Duodenal mucosa (tissue), 2 donors: ENCODE results near the gene PTPRM.
A peak's percentile ranks its signal among the peaks of the same experiment; 100 is the strongest.

Source experiments
- H3K27ac ChIP-seq: one replicate; pipeline ENCODE4 v1.7.0; 2013; ENCODE audit warnings: low read depth, low read length
- H3K27me3 ChIP-seq, 2 donors: one replicate each; pipeline ENCODE4 v1.7.0; 2013; ENCODE audit warnings: low read length in 2 of 2, control low read depth in 1 of 2; ENCODE audit not compliant: insufficient read depth in 2 of 2, control insufficient read depth in 1 of 2
- H3K36me3 ChIP-seq, 2 donors: one replicate each; pipeline ENCODE4 v1.7.0; 2013; ENCODE audit warnings: low read length in 2 of 2, control low read depth in 1 of 2; ENCODE audit not compliant: insufficient read depth in 2 of 2, control insufficient read depth in 1 of 2
- H3K4me1 ChIP-seq, 2 donors: one replicate each; pipeline ENCODE4 v1.7.0; 2013; ENCODE audit warnings: low read length in 2 of 2, control low read depth in 1 of 2; ENCODE audit not compliant: insufficient read depth in 2 of 2, control insufficient read depth in 1 of 2
- H3K4me3 ChIP-seq, 2 donors: one replicate each; pipeline ENCODE4 v1.7.0; 2013; ENCODE audit warnings: low read length in 2 of 2, low read depth in 1 of 2
- H3K9ac ChIP-seq, 2 donors: one replicate each; pipeline ENCODE4 v1.7.0; 2013; ENCODE audit warnings: low read length in 2 of 2, low read depth in 1 of 2
- H3K9me3 ChIP-seq, 2 donors: one replicate each; pipeline ENCODE4 v1.7.0; 2013; ENCODE audit warnings: low read length in 2 of 2, control low read depth in 1 of 2; ENCODE audit not compliant: control insufficient read depth in 1 of 2

PTPRM gene

GRCh38 chr18:8365528-8365927 is 798.4 kb downstream of the PTPRM start:
- H3K4me3 ChIP-seq: no peak overlapping the region
- H3K27ac ChIP-seq: no peak overlapping the region
- H3K9me3 ChIP-seq: no peaks in the 10 kb centered on the region
- peaks cover 0 to 3% of the 10 kb centered on the region in 2 donors for H3K4me1 ChIP-seq
- H3K36me3 ChIP-seq: no peaks in the 10 kb centered on the region
- H3K9ac ChIP-seq: no peak overlapping the region
- H3K27me3 ChIP-seq: peaks cover 4 to 6% of the 10 kb centered on the region in 2 donors

DNA sequence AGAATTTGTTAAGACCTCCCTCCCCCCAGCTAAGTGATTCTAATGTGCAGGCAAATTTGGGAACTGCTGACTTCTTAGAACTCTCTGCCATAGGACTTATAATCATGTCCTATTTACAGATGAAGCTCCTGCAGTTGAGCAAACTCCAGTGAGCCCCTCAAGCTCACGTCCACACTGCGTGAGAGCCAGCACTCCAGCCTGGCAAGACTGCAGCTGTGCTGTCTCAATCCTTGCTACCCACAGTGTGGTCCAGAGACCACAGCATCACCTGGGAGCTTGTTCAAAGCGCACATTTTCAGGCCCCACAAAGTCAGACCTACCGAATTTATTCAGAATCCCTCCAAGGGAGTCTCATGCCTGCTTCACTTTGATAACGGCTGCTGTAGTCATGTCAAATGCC is 799.0 kb downstream of the PTPRM start:
- Histone ChIP-seq H3K4me1 (peaks cover 0 to 3% of the 10 kb centered on the region in 2 donors), H3K9ac (no peak overlapping the region), H3K27ac (no peak overlapping the region), H3K9me3 (no peaks in the 10 kb centered on the region), H3K27me3 (peaks cover 4 to 6% of the 10 kb centered on the region in 2 donors), H3K36me3 (no peaks in the 10 kb centered on the region), H3K4me3 (no peak overlapping the region)

DNA sequence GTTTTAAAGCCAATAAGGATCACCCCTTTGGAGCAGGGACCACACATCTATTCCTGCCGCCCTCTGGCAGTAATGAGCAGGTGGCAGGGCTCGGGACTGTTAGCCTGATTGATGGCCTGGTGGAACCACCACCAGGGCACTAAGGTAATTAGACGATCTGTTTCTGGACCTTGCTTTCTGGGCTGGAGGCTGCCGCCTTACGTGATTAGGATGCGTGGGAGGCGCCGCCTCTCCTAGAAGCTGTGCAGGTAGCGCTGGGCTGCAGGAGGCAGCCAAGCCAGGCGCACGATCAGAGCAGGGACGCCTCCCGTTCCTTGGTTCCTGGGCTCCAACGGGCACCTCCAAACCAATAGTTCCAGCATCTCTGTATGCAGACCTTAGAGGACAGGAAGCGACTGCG is 799.5 kb downstream of the PTPRM start:
- Histone ChIP-seq H3K27me3 (peaks cover 4 to 6% of the 10 kb centered on the region in 2 donors), H3K27ac (no peak overlapping the region), H3K9me3 (no peaks in the 10 kb centered on the region), H3K4me3 (no peak overlapping the region), H3K9ac (no peak overlapping the region), H3K4me1 (peaks cover 0 to 3% of the 10 kb centered on the region in 2 donors), H3K36me3 (no peaks in the 10 kb centered on the region)

GRCh38 chr18:8367217-8367988 is 800.3 kb downstream of the PTPRM start:
- H3K9me3 ChIP-seq: no peaks in the 10 kb centered on the region
- no peak overlapping the region for H3K9ac ChIP-seq
- peaks cover 0 to 3% of the 10 kb centered on the region in 2 donors for H3K4me1 ChIP-seq
- H3K27ac ChIP-seq: no peak overlapping the region
- peak overlapping the region; percentile 44 to 61 for H3K4me3 ChIP-seq
- H3K27me3 ChIP-seq: peaks cover 4 to 6% of the 10 kb centered on the region in 2 donors
- no peaks in the 10 kb centered on the region for H3K36me3 ChIP-seq

- H3K4me3 ChIP-seq: no peak overlapping the region
Observed at GRCh38 chr18:8368512-8369217, 801.5 kb downstream of the PTPRM start.

GRCh38 chr18:8373486-8373885 is 806.4 kb downstream of the PTPRM start:
- H3K4me1 ChIP-seq: no peaks in the 10 kb centered on the region
- no peaks in the 10 kb centered on the region for H3K27me3 ChIP-seq
- no peak overlapping the region for H3K9ac ChIP-seq
- no peaks in the 10 kb centered on the region for H3K9me3 ChIP-seq
- H3K4me3 ChIP-seq: no peak overlapping the region
- H3K36me3 ChIP-seq: no peaks in the 10 kb centered on the region
- H3K27ac ChIP-seq: no peak overlapping the region

More at GRCh38 chr18:8368512-8369217, 801.5 kb downstream of the PTPRM start:
- no peaks in the 10 kb centered on the region for H3K36me3 ChIP-seq
- H3K27me3 ChIP-seq: peaks cover 4 to 6% of the 10 kb centered on the region in 2 donors
- no peaks in the 10 kb centered on the region for H3K9me3 ChIP-seq
- H3K9ac ChIP-seq: no peak overlapping the region
- peaks cover 0 to 3% of the 10 kb centered on the region in 2 donors for H3K4me1 ChIP-seq
- no peak overlapping the region for H3K27ac ChIP-seq

GRCh38 chr18:8374676-8375075 is 807.6 kb downstream of the PTPRM start:
- H3K4me1 ChIP-seq: no peaks in the 10 kb centered on the region
- no peak overlapping the region for H3K27ac ChIP-seq
- no peak overlapping the region for H3K9ac ChIP-seq
- H3K36me3 ChIP-seq: peaks cover 0 to 5% of the 10 kb centered on the region in 2 donors
- no peak overlapping the region for H3K4me3 ChIP-seq
- H3K9me3 ChIP-seq: no peaks in the 10 kb centered on the region
- H3K27me3 ChIP-seq: no peaks in the 10 kb centered on the region

- Histone ChIP-seq H3K9ac (no peak overlapping the region), H3K4me1 (no peaks in the 10 kb centered on the region), H3K36me3 (peaks cover 0 to 5% of the 10 kb centered on the region in 2 donors), H3K27me3 (no peaks in the 10 kb centered on the region), H3K9me3 (no peaks in the 10 kb centered on the region), H3K27ac (no peak overlapping the region), H3K4me3 (no peak overlapping the region)
Observed at GRCh38 chr18:8375249-8375648, 808.1 kb downstream of the PTPRM start.

GRCh38 chr18:8376113-8376512 is 809.0 kb downstream of the PTPRM start:
- no peaks in the 10 kb centered on the region for H3K27me3 ChIP-seq
- no peak overlapping the region for H3K9ac ChIP-seq
- H3K4me3 ChIP-seq: no peak overlapping the region
- H3K9me3 ChIP-seq: no peaks in the 10 kb centered on the region
- H3K4me1 ChIP-seq: no peaks in the 10 kb centered on the region
- no peak overlapping the region for H3K27ac ChIP-seq
- H3K36me3 ChIP-seq: peaks cover 0 to 5% of the 10 kb centered on the region in 2 donors

DNA sequence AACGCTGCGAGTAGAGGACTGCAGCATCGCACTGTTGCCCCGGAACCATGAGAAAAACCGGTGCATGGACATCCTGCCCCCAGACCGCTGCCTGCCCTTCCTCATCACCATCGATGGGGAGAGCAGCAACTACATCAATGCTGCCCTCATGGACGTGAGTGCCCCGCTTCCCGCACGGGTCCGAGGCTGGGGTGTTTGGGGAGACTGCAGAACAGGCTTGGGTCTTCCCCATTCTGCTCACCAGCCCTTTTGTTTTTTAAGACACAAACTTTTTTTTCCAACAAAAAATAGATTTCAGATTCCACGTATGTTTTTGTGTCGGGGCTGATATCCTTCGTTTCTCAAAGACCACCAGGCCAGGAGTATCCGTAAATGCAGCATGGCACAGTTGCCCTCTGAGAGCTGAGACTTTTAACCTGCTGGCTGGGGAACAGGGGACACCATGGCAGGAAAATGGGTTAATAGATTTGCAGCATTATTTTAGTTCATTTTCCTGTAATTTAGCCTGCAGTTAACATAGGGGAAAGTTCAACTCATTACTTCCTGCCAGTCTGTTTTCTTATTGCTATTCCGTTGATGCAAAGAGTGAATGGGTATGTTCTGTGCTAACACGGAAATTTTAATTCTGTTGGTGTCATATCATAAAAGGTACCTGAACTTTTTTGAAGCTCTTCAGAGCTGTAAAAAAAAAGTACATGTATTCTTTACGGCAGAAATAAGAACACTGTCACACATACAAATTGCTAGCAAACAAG is 812.2 kb downstream of the PTPRM start:
- Histone ChIP-seq H3K4me1 (no peaks in the 10 kb centered on the region), H3K9me3 (no peaks in the 10 kb centered on the region), H3K27ac (no peak overlapping the region), H3K9ac (no peak overlapping the region), H3K4me3 (no peak overlapping the region), H3K36me3 (peaks cover 0 to 5% of the 10 kb centered on the region in 2 donors), H3K27me3 (no peaks in the 10 kb centered on the region)
